A549 treated with RU486 at 1 μM for 4 hours (cell line): ENCODE measurements around the gene TOR4A. TPM values are rescaled to one million over a fixed set of nuclear protein-coding genes. Genes with fewer than 3 reads are reported as not detected.

Experiments used
- total RNA-seq: library from RNA; stranded (reverse); fragments of 200-300 nt; extraction: Qiagen RNA extraction; gene quantifications from 5 replicates; pipeline ENCODE4 v1.2.3, GENCODE V29; 2022; ENCODE audit warnings: low read depth

Gene TOR4A
- 18.6 to 30.7 TPM (median 27.4 TPM) in 5 replicates for total RNA-seq

GRCh38 chr9:137277329-137278041, at the start of gene TOR4A:
Gene TOR4A, plus strand, starts transcription at chr9:137277726. Its CDS starts 964 bp downstream, at chr9:137278690.

GRCh38 chr9:137230705-137231371, 46.7 kb upstream of the TOR4A start, which contains the start of gene SLC34A3:
Gene SLC34A3, plus strand, starts transcription at chr9:137230901. Its CDS starts 802 bp downstream, at chr9:137231703.

GRCh38 chr9:137240841-137241489, 36.6 kb upstream of the TOR4A start, which contains the start of gene TUBB4B:
Gene TUBB4B, plus strand, starts transcription at chr9:137241287. Its CDS starts 74 bp downstream, at chr9:137241361.

GRCh38 chr9:137251194-137251461, 26.4 kb upstream of the TOR4A start, which contains the start of gene STPG3:
Gene STPG3, plus strand, starts transcription at chr9:137251286. Its CDS starts 1 bp downstream, at chr9:137251287.

GRCh38 chr9:137254624-137255447, 22.7 kb upstream of the TOR4A start, which contains the start of gene NELFB:
Gene NELFB, plus strand, starts transcription at chr9:137255327.

GRCh38 chr9:137302118-137302448, 24.6 kb downstream of the TOR4A start, which contains the start of gene NRARP:
Gene NRARP, minus strand, starts transcription at chr9:137302271. Its CDS starts 343 bp downstream, at chr9:137301928.

Other genes with a start within 250 kb of the TOR4A start
- gene ABCA2, start 249.5 kb upstream of the TOR4A start, total RNA-seq: 18.6 to 29.0 TPM (median 26.5 TPM) in 5 replicates
- gene FUT7, start 245.6 kb upstream of the TOR4A start, total RNA-seq: 0.07 to 0.09 TPM (median 0.08 TPM) in 3 of 5 replicates, not detected in the others
- gene NPDC1, start 231.5 kb upstream of the TOR4A start, total RNA-seq: 37.1 to 85.1 TPM (median 73.1 TPM) in 5 replicates
- 0.31 to 1.1 TPM (median 0.91 TPM) in 5 replicates for gene ENTPD2, start 223.7 kb upstream of the TOR4A start, total RNA-seq
- gene SAPCD2, start 207.2 kb upstream of the TOR4A start, total RNA-seq: 14.0 to 28.0 TPM (median 25.8 TPM) in 5 replicates
- 9.3 to 14.6 TPM (median 11.2 TPM) in 5 replicates for gene UAP1L1, start 200.2 kb upstream of the TOR4A start, total RNA-seq
- gene MAN1B1, start 190.7 kb upstream of the TOR4A start, total RNA-seq: 42.0 to 52.8 TPM (median 50.3 TPM) in 5 replicates
- gene DPP7, start 163.0 kb upstream of the TOR4A start, total RNA-seq: 71.8 to 128 TPM (median 111 TPM) in 5 replicates
- gene GRIN1, start 138.6 kb upstream of the TOR4A start, total RNA-seq: 0.26 to 0.78 TPM (median 0.52 TPM) in 5 replicates
- gene LRRC26, start 107.7 kb upstream of the TOR4A start, total RNA-seq: 0.50 to 1.9 TPM (median 1.9 TPM) in 5 replicates
- not detected in 5 replicates for gene TMEM210, start 105.7 kb upstream of the TOR4A start, total RNA-seq
- gene ANAPC2, start 89.2 kb upstream of the TOR4A start, total RNA-seq: 21.7 to 38.1 TPM (median 33.0 TPM) in 5 replicates
- gene SSNA1, start 89.0 kb upstream of the TOR4A start, total RNA-seq: 103 to 153 TPM (median 139 TPM) in 5 replicates
- gene TPRN, start 77.0 kb upstream of the TOR4A start, total RNA-seq: 5.1 to 10.4 TPM (median 8.8 TPM) in 5 replicates
- 33.4 to 46.5 TPM (median 43.2 TPM) in 5 replicates for gene TMEM203, start 72.1 kb upstream of the TOR4A start, total RNA-seq
- gene NDOR1, start 72.0 kb upstream of the TOR4A start, total RNA-seq: 10.9 to 18.5 TPM (median 16.3 TPM) in 5 replicates
- gene RNF208, start 55.5 kb upstream of the TOR4A start, total RNA-seq: 1.1 to 2.2 TPM (median 2.0 TPM) in 5 replicates
- gene CYSRT1, start 52.6 kb upstream of the TOR4A start, total RNA-seq: 2.7 to 4.3 TPM (median 4.1 TPM) in 5 replicates
- gene RNF224, start 50.2 kb upstream of the TOR4A start, total RNA-seq: 0.16 to 0.23 TPM (median 0.23 TPM) in 3 of 5 replicates, not detected in the others
- gene SLC34A3, start 46.8 kb upstream of the TOR4A start, total RNA-seq: 0.07 to 0.08 TPM (median 0.07 TPM) in 3 of 5 replicates, not detected in the others
- 579 to 790 TPM (median 733 TPM) in 5 replicates for gene TUBB4B, start 36.4 kb upstream of the TOR4A start, total RNA-seq
- not detected in 5 replicates for gene STPG3, start 26.4 kb upstream of the TOR4A start, total RNA-seq
- 41.2 to 58.1 TPM (median 53.4 TPM) in 5 replicates for gene NELFB, start 22.4 kb upstream of the TOR4A start, total RNA-seq
- 3.9 to 9.5 TPM (median 7.7 TPM) in 5 replicates for gene NRARP, start 24.5 kb downstream of the TOR4A start, total RNA-seq
- 4.0 to 7.3 TPM (median 5.5 TPM) in 5 replicates for gene EXD3, start 145.4 kb downstream of the TOR4A start, total RNA-seq
- gene NOXA1, start 145.7 kb downstream of the TOR4A start, total RNA-seq: 1.1 to 2.4 TPM (median 1.7 TPM) in 5 replicates
- gene ENTPD8, start 163.6 kb downstream of the TOR4A start, total RNA-seq: 0.15 to 0.31 TPM (median 0.20 TPM) in 5 replicates
- 29.6 to 45.5 TPM (median 40.6 TPM) in 5 replicates for gene NSMF, start 181.6 kb downstream of the TOR4A start, total RNA-seq